Renal cortex interstitium (tissue), 3 donors: ENCODE results near the gene SMIM38. TPM values are rescaled to one million over a fixed set of nuclear protein-coding genes. Genes with fewer than 3 reads are reported as not detected.

ENCODE experiments used
- polyA plus RNA-seq, 3 donors: library from polyadenylated mRNA; unstranded; fragments of 120-200 nt; gene quantifications; one replicate each; pipeline ENCODE4 v1.2.1, GENCODE V29; 2013; ENCODE audit not compliant: insufficient read length in 3 of 3

SMIM38 gene
- polyA plus RNA-seq, 3 donors: 0.51 to 1.4 (median 0.60) TPM

Other genes with a start within 250 kb of the SMIM38 start
- not detected for gene MRGPRD, start 174.9 kb upstream of the SMIM38 start, polyA plus RNA-seq
- gene MRGPRF, start 142.7 kb upstream of the SMIM38 start, polyA plus RNA-seq: 10 to 100 TPM; 17.2 to 26.1 (median 23.7) TPM
- gene TPCN2, start 107.0 kb upstream of the SMIM38 start, polyA plus RNA-seq: 10 to 100 TPM; 13.4 to 21.5 (median 15.1) TPM
- gene MYEOV, start 138.2 kb downstream of the SMIM38 start, polyA plus RNA-seq: 1 to 10 TPM; 4.4 to 8.1 (median 5.1) TPM